Effector memory CD8-positive, alpha-beta T cell (primary cell): ENCODE measurements around the gene RPE.

Experiments
- ATAC-seq: fragments of 150-1000 bp; cut with Tn5 transposase; replicated peaks from 2 replicates; pipeline ENCODE4 v1.10.0; 2021; ENCODE audit warnings: mild to moderate bottlenecking, moderate library complexity
- DNase-seq, 3 experiments: peaks; one replicate each; pipeline ENCODE4 v3.0.0; 2021
- H3K27ac Mint-ChIP-seq, 2 donors: one replicate each; pipeline ENCODE4 v1.8.0; 2022; ENCODE audit warnings: mild to moderate bottlenecking in 2 of 2, mixed read lengths in 2 of 2, moderate library complexity in 2 of 2
- H3K27me3 Mint-ChIP-seq, 2 donors: one replicate each; pipeline ENCODE4 v1.8.0; 2022; ENCODE audit warnings: mixed read lengths in 2 of 2
- H3K36me3 Mint-ChIP-seq: one replicate; pipeline ENCODE4 v1.8.0; 2022; ENCODE audit warnings: mild to moderate bottlenecking, moderate library complexity, mixed read lengths; ENCODE audit not compliant: insufficient read depth
- H3K4me1 Mint-ChIP-seq, 2 donors: one replicate each; pipeline ENCODE4 v1.8.0; 2022; ENCODE audit warnings: low read depth in 2 of 2, mixed read lengths in 2 of 2
- H3K4me3 Mint-ChIP-seq, 2 donors: one replicate each; pipeline ENCODE4 v1.8.0; 2022; ENCODE audit warnings: mild to moderate bottlenecking in 2 of 2, mixed read lengths in 2 of 2, moderate library complexity in 2 of 2
- H3K9me3 Mint-ChIP-seq, 2 donors: one replicate each; pipeline ENCODE4 v1.8.0; 2022; ENCODE audit warnings: mixed read lengths in 2 of 2

The RPE gene

GRCh38 chr2:210009896-210010295 lies 7.5 kb downstream of the RPE start:
- no peaks in the 10 kb centered on the region for H3K27me3 Mint-ChIP-seq
- H3K27ac Mint-ChIP-seq, result no peak overlapping the region
- peaks cover 30 to 63% of the 10 kb centered on the region in 2 donors for H3K4me1 Mint-ChIP-seq
- DNase-seq (no peak), ATAC-seq (no peak)
- H3K36me3 Mint-ChIP-seq, result peaks cover 35% of the 10 kb centered on the region
- no peaks in the 10 kb centered on the region for H3K9me3 Mint-ChIP-seq
- H3K4me3 Mint-ChIP-seq, result no peak overlapping the region

DNA sequence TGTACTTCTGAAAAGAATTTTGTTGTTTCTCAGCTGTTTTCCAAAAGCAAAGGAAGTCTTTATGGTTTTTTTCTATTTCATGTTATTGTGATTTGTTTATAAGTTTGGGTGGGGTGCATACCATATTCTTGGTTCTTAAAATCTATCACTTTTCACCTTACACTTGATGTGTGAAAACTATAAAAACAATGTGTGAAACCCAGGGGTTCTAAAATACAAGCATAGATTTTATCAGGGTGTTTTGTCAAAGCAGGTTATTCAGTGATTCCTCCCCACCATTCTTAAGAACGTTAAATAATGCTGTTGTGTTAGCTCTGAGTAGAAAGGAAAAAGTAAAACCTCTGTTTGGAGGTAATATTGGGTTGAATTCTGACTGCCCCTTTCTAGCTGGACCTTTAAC lies 17.7 kb downstream of the RPE start:
- no peaks in the 10 kb centered on the region for H3K27me3 Mint-ChIP-seq
- H3K36me3 Mint-ChIP-seq, result peaks cover 89% of the 10 kb centered on the region
- H3K27ac Mint-ChIP-seq, result peak overlapping the region; percentile 38 to 68
- H3K9me3 Mint-ChIP-seq, result no peaks in the 10 kb centered on the region
- peak overlapping the region; percentile 8 to 48 for H3K4me3 Mint-ChIP-seq
- ATAC-seq (peak; percentile 68), DNase-seq (no peak)
- peaks cover 10 to 16% of the 10 kb centered on the region in 2 donors for H3K4me1 Mint-ChIP-seq

DNA sequence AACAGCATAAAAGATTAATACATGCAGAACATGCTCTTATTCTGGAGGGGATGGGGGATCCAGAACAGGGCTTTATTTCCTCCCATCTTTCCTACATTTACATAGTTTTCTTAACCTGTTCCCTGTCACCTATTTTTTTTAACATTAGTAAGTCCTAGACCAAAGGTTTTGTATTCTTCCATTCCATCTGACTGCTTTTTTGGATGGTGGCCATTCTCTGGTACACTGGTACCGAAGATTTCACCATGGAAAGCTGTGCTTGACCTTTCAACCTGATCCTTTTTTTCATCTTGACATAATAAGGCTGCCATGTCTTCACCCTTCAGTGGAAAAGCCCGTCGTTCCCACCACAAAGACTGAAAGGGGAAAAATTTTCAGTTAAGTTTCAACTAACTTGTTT lies 20.4 kb downstream of the RPE start:
- no peaks in the 10 kb centered on the region for H3K9me3 Mint-ChIP-seq
- DNase-seq (no peak), ATAC-seq (no peak)
- H3K27ac Mint-ChIP-seq, result no peak overlapping the region
- peaks cover 6 to 16% of the 10 kb centered on the region in 2 donors for H3K4me1 Mint-ChIP-seq
- no peaks in the 10 kb centered on the region for H3K27me3 Mint-ChIP-seq
- H3K4me3 Mint-ChIP-seq, result no peak overlapping the region
- peaks cover 65% of the 10 kb centered on the region for H3K36me3 Mint-ChIP-seq

- Mint-ChIP-seq H3K4me3 (no peak overlapping the region), H3K9me3 (no peaks in the 10 kb centered on the region), H3K27me3 (no peaks in the 10 kb centered on the region), H3K36me3 (peaks cover 26% of the 10 kb centered on the region), H3K27ac (peak overlapping the region in 1 of 2 donors; percentile 18), H3K4me1 (no peaks in the 10 kb centered on the region)
- ATAC-seq, result no peak
- no peak for DNase-seq
These were observed 25.2 kb downstream of the RPE start for GRCh38 chr2:210027608-210028007.

GRCh38 chr2:210028178-210028577 lies 25.7 kb downstream of the RPE start:
- Mint-ChIP-seq H3K4me1 (no peaks in the 10 kb centered on the region), H3K9me3 (no peaks in the 10 kb centered on the region), H3K27ac (peak overlapping the region in 1 of 2 donors; percentile 18), H3K4me3 (no peak overlapping the region), H3K27me3 (no peaks in the 10 kb centered on the region), H3K36me3 (peaks cover 22% of the 10 kb centered on the region)
- DNase-seq, result no peak
- ATAC-seq, result no peak

- no peaks in the 10 kb centered on the region for H3K36me3 Mint-ChIP-seq
- no peak for ATAC-seq
- no peaks in the 10 kb centered on the region for H3K4me1 Mint-ChIP-seq
- H3K27me3 Mint-ChIP-seq, result no peaks in the 10 kb centered on the region
- no peak for DNase-seq
- H3K9me3 Mint-ChIP-seq, result no peaks in the 10 kb centered on the region
- no peak overlapping the region for H3K4me3 Mint-ChIP-seq
- H3K27ac Mint-ChIP-seq, result peak overlapping the region in 1 of 2 donors; percentile 56
These were observed 31.7 kb downstream of the RPE start for GRCh38 chr2:210034087-210034683.

GRCh38 chr2:210035679-210036078 lies 33.2 kb downstream of the RPE start:
- Mint-ChIP-seq H3K9me3 (no peaks in the 10 kb centered on the region), H3K4me1 (no peaks in the 10 kb centered on the region)

DNA sequence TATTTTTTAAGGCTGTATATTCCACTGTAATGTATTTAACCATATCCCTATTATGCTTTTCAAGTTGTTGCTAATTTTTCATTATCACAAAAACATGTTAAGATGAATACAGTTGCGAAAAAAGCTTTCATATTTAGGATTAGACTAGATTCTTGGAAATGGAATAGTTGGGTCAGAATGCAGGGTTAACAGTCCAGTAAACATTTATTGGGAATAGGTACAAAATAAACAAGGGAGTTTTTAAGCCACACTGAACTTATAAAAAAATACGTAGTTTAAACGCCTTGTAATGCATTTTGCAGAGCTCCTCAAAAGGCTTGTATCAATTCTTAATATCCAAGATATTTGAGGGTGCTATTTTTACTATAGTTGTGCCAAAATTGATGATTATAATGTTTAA lies 35.6 kb downstream of the RPE start:
- Mint-ChIP-seq H3K4me1 (no peaks in the 10 kb centered on the region), H3K4me3 (no peak overlapping the region), H3K27me3 (no peaks in the 10 kb centered on the region), H3K36me3 (no peaks in the 10 kb centered on the region), H3K9me3 (no peaks in the 10 kb centered on the region), H3K27ac (no peak overlapping the region)
- DNase-seq, result no peak
- no peak for ATAC-seq

More at GRCh38 chr2:210035679-210036078, 33.2 kb downstream of the RPE start:
- Mint-ChIP-seq H3K27ac (no peak overlapping the region), H3K36me3 (no peaks in the 10 kb centered on the region), H3K27me3 (no peaks in the 10 kb centered on the region), H3K4me3 (no peak overlapping the region)
- no peak for ATAC-seq
- no peak for DNase-seq

DNA sequence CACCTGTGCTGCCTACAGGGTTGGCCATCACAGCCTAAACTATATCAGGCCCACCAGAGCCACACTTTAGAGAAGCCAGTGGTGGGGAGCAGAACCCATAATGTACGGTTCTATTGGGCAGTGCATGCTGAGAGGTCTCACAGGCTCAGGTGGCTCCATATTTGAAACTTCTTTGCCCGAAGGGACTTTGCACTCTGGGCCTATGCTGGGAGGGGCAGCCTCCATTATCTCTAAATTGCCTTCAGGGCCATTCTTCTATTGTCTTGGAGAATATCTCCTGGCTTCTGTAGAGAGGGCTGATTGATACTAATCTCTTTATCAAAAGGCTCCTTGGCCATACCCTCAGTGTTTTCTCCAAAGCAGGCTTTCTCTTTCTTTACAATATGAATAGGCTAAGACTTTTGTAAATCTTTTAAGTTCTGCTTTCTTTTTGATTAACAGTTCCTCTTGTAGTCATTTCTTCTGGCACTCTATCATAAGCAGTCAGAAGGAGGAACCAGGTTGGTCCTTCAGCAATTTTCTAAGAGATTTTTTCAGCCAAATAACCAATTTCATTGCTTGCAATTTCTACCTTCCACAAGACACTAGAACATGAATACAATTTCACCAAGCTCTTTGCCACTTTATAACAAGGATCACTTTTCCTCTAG lies 44.5 kb downstream of the RPE start:
- Mint-ChIP-seq H3K9me3 (peaks cover 0 to 3% of the 10 kb centered on the region in 2 donors), H3K36me3 (peaks cover 3% of the 10 kb centered on the region), H3K27ac (no peak overlapping the region), H3K27me3 (no peaks in the 10 kb centered on the region), H3K4me1 (no peaks in the 10 kb centered on the region), H3K4me3 (no peak overlapping the region)
- no peak for DNase-seq
- ATAC-seq, result no peak

DNA sequence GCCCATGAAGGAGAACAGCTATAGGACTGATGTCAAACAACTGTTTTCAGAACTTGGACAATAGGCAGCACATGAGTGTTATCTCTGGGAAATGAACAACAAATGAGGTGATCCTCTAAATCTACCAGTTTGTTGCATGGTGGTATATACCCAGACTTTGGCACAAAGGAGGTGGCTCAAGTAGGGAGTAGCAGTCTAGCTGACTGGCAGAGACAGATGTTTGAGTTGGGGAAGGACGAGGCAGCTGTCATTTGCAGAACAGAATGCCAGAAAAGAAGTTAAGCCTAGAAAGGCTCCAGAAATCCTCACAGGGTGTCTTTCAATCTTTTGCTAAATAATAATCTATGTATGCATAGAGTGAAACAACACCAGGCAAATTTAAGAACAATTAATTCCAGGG lies 47.4 kb downstream of the RPE start:
- Mint-ChIP-seq H3K27ac (no peak overlapping the region), H3K4me3 (no peak overlapping the region), H3K4me1 (no peaks in the 10 kb centered on the region), H3K36me3 (peaks cover 3% of the 10 kb centered on the region), H3K9me3 (peaks cover 5 to 7% of the 10 kb centered on the region in 2 donors), H3K27me3 (no peaks in the 10 kb centered on the region)
- no peak for ATAC-seq
- DNase-seq, result no peak

- Mint-ChIP-seq H3K27me3 (no peaks in the 10 kb centered on the region), H3K4me3 (no peak overlapping the region), H3K4me1 (no peaks in the 10 kb centered on the region), H3K9me3 (peaks cover 11 to 17% of the 10 kb centered on the region in 2 donors), H3K27ac (no peak overlapping the region), H3K36me3 (peaks cover 3% of the 10 kb centered on the region)
- DNase-seq, result no peak
- ATAC-seq, result no peak
These were observed 48.4 kb downstream of the RPE start for GRCh38 chr2:210050885-210051284.

- H3K9me3 Mint-ChIP-seq, result peaks cover 10 to 17% of the 10 kb centered on the region in 2 donors
- no peak for DNase-seq
- no peak overlapping the region for H3K27ac Mint-ChIP-seq
- no peaks in the 10 kb centered on the region for H3K4me1 Mint-ChIP-seq
- no peak for ATAC-seq
- H3K27me3 Mint-ChIP-seq, result no peaks in the 10 kb centered on the region
- H3K36me3 Mint-ChIP-seq, result peaks cover 8% of the 10 kb centered on the region
- H3K4me3 Mint-ChIP-seq, result no peak overlapping the region
These were observed 52.3 kb downstream of the RPE start for GRCh38 chr2:210054696-210055095.

DNA sequence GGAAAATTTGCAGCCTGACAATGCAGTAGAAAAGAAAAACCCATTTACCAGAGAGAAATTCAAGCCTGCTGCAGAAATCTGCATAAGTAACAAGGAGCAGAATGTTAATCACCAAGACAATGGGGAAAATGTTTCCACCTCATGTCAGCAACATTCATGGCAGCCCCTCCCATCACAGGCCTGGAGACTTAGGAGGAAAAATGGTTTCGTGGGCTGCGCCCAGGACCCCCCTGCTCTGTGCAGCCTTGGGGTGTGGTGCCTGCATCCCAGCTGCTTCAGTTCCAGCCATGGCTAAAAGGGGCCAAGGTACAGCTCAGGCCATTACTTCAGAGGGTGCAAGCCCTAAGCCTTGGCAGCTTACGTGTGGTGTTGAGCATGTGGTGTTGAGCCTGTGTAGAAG lies 53.4 kb downstream of the RPE start:
- Mint-ChIP-seq H3K27me3 (no peaks in the 10 kb centered on the region), H3K4me3 (no peak overlapping the region), H3K36me3 (peaks cover 8% of the 10 kb centered on the region), H3K27ac (no peak overlapping the region), H3K4me1 (no peaks in the 10 kb centered on the region), H3K9me3 (peaks cover 10 to 17% of the 10 kb centered on the region in 2 donors)
- DNase-seq (no peak), ATAC-seq (no peak)

- ATAC-seq (no peak), DNase-seq (no peak)
- no peaks in the 10 kb centered on the region for H3K36me3 Mint-ChIP-seq
- H3K27ac Mint-ChIP-seq, result no peak overlapping the region
- H3K4me3 Mint-ChIP-seq, result no peak overlapping the region
- no peaks in the 10 kb centered on the region for H3K27me3 Mint-ChIP-seq
- H3K4me1 Mint-ChIP-seq, result no peaks in the 10 kb centered on the region
- H3K9me3 Mint-ChIP-seq, result no peaks in the 10 kb centered on the region
These were observed 60.9 kb downstream of the RPE start for GRCh38 chr2:210063306-210063705.
